ENCODE measurements around the gene ZNF609. TPM values are rescaled to one million over a fixed set of nuclear protein-coding genes. Genes with fewer than 3 reads are reported as not detected.
A peak's percentile ranks its signal among the peaks of the same experiment; 100 is the strongest.

Gene ZNF609
- total RNA-seq, 6 experiments from 2014 or later: 19.7 to 22.1 (median 20.4) TPM

DNA sequence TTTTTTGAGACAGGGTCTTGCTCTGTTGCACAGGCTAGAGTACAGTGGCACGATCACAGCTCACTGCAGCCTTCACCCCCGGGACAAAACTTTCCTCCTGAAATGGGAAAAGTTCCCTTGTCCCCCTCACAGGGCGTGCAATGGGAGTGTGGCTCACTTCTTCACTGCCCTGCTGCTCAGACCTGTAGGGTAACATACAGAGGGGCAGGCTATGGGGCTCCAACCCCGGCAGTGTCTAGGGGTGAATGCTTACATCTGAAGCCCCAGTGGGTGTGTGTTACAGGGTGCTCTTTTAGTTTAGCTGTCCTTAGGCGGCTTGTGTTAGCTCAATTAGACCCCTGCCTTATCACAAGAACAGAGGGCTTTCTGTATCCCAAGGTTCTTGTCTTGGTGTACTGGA is 157.8 kb downstream of the ZNF609 start:
- no peak for DNase-seq
- peaks cover 3% of the 10 kb centered on the region for H3K27me3 Mint-ChIP-seq (ENCODE audit: insufficient read depth)
- peaks cover 44% of the 10 kb centered on the region for H3K4me1 Mint-ChIP-seq (ENCODE audit: low read depth)
- H3K36me3 Mint-ChIP-seq (ENCODE audit: low read depth): peaks cover 6% of the 10 kb centered on the region; the same call in 1 of the 2 replicates
- H3K27ac Mint-ChIP-seq: no peak overlapping the region
- TF ChIP-seq, protein P1, sequence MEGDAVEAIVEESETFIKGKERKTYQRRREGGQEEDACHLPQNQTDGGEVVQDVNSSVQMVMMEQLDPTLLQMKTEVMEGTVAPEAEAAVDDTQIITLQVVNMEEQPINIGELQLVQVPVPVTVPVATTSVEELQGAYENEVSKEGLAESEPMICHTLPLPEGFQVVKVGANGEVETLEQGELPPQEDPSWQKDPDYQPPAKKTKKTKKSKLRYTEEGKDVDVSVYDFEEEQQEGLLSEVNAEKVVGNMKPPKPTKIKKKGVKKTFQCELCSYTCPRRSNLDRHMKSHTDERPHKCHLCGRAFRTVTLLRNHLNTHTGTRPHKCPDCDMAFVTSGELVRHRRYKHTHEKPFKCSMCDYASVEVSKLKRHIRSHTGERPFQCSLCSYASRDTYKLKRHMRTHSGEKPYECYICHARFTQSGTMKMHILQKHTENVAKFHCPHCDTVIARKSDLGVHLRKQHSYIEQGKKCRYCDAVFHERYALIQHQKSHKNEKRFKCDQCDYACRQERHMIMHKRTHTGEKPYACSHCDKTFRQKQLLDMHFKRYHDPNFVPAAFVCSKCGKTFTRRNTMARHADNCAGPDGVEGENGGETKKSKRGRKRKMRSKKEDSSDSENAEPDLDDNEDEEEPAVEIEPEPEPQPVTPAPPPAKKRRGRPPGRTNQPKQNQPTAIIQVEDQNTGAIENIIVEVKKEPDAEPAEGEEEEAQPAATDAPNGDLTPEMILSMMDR (IDR thresholded peaks at IDR 0.05): no peak
- no peaks in the 10 kb centered on the region for H3K9me3 Mint-ChIP-seq
- H3K4me3 Mint-ChIP-seq: no peak overlapping the region

DNA sequence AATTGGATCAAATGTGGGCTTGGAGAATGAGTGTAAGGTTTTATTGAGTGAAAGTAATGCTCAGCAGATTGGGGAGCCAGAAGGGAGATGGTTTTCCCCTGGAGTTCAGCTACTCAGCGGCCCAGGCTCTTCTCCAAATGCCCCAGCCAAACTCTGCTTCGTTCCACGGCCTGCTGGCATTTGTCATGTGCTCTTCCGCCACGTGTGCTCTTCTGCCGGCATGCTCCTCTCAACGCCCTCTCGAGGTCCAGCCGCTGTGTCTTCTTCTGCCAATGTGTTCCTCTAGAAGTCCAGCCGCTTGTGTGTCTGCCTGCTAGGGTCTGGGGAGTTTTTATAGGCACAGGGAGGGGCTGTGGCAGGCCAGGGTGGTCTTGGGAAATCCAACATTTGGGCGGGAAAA is 158.2 kb downstream of the ZNF609 start:
- H3K36me3 Mint-ChIP-seq (ENCODE audit: low read depth): peaks cover 10% of the 10 kb centered on the region; the same call in 1 of the 2 replicates
- peaks cover 3% of the 10 kb centered on the region for H3K27me3 Mint-ChIP-seq (ENCODE audit: insufficient read depth)
- H3K9me3 Mint-ChIP-seq: no peaks in the 10 kb centered on the region

DNA sequence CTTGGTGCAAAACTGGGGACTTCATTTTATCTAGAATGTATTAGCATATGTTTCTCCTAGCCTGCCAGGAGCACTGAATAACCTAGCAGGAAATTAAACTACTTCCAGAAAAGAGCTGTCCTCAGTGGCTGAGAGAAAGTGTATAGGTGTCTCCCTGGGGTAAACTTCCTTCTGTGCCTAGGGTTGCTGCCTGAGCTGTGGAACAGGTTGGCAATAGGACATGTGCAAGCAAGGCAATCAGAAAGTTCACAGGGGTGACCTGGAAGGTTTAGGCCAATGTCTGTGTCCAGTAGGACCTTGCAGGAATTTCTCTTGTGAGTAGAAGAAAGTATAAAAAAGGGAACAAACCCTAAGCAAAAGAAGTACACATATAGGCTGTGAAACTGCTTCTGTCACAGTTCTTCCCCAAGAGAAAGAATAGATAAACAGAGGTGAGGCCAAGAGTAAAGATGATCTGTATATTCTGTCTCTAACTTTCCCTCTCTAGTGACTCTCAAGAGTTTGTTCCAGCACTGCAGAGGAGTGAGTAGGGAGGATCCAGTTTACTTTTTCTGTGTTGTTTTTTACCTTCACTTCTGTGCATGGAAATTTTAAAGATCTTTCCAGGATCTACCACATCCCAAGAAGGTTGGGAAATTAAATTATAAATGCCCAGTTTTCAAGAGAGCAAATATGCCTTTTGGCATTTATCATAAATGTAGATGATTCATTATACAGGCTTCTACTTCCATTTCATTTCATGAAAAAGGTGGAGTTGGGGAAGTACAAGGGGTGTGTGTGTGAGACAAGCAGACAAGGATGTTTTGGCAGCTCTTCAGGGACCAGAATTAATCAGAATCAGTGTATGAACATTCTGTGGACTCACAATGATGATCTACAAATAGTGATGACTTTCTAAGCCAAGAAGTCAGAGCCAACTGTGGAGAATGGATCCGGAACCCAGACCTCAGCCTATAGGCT is 159.8 kb downstream of the ZNF609 start:
- TF ChIP-seq, protein P1 (IDR thresholded peaks at IDR 0.05): no peak
- peaks cover 58% of the 10 kb centered on the region for H3K4me1 Mint-ChIP-seq (ENCODE audit: low read depth)
- peak overlapping the region; percentile 44 for H3K4me3 Mint-ChIP-seq
- H3K27me3 Mint-ChIP-seq (ENCODE audit: insufficient read depth): peaks cover 3% of the 10 kb centered on the region
- DNase-seq: peak; percentile 52
- H3K27ac Mint-ChIP-seq: peak overlapping the region; percentile 79
- peaks cover 17% of the 10 kb centered on the region; the same call in 1 of the 2 replicates for H3K36me3 Mint-ChIP-seq (ENCODE audit: low read depth)
- no peaks in the 10 kb centered on the region for H3K9me3 Mint-ChIP-seq

More for the DNA sequence above, 158.2 kb downstream of the ZNF609 start:
- DNase-seq: no peak
- Mint-ChIP-seq H3K4me3 (no peak overlapping the region), H3K4me1 (ENCODE audit: low read depth) (peaks cover 48% of the 10 kb centered on the region), H3K27ac (no peak overlapping the region)
- TF ChIP-seq, protein P1 (IDR thresholded peaks at IDR 0.05): no peak

DNA sequence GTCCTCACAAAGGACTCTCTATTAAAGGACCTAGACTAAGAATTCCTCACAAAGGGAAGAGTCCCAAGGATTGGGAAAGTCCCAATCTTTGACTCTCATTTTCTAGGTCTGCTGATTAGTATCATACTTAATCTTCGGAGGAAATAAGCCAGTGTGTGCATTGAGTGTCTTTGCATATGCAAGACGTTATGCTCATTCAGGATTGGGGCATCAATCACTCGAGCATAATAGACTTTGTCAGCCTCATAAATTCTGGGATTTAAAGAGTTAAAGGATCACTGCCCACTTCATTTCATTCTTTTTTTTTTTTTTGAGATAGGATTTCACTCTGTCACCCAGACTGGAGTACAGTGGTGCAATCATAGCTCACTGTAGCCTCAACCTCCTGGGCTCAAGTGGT is 160.7 kb downstream of the ZNF609 start:
- no peaks in the 10 kb centered on the region for H3K9me3 Mint-ChIP-seq
- TF ChIP-seq, protein P1 (IDR thresholded peaks at IDR 0.05): no peak
- peaks cover 19% of the 10 kb centered on the region; the same call in 1 of the 2 replicates for H3K36me3 Mint-ChIP-seq (ENCODE audit: low read depth)
- peaks cover 3% of the 10 kb centered on the region for H3K27me3 Mint-ChIP-seq (ENCODE audit: insufficient read depth)
- no peak overlapping the region for H3K4me3 Mint-ChIP-seq
- DNase-seq: no peak
- H3K4me1 Mint-ChIP-seq (ENCODE audit: low read depth): peaks cover 58% of the 10 kb centered on the region
- no peak overlapping the region; the same call in 1 of the 2 replicates for H3K27ac Mint-ChIP-seq

DNA sequence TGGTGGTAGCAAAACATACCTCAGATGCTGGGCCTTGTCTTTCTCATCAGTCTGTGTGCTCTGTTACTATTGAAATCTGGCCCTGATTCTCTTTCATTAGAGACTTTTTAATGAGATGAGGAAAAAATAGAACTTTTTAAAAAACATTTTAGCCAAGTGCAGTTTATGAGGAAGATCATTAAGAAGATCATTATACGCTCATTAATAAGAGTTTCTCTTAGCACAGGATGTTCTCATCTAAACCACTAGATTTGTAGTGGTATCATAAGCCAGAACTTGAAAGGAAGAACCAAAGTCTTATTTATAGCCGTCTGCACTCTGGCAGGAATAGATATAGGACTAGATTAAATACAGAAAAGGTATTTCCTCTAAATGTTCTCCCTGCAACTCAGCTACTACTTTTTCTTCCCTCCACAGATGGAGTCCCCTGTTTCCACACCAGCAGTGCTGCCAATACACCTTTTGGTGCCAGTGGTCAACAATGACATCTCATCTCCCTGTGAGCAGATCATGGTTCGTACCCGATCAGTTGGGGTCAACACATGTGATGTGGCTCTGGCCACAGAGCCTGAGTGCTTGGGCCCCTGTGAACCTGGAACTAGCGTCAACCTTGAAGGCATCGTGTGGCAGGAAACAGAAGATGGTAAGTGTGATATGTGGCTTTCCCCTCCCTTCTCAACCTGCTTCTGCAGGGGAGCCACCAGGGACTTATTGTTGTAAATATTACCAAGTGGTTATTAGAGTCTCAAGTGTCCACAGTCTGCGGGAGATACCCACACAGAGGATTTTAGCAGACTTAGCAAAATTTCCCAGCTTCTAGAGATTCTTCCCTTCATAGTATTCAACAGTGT is 162.3 kb downstream of the ZNF609 start:
- Mint-ChIP-seq H3K9me3 (no peaks in the 10 kb centered on the region), H3K27me3 (ENCODE audit: insufficient read depth) (peaks cover 3% of the 10 kb centered on the region), H3K4me1 (ENCODE audit: low read depth) (peaks cover 58% of the 10 kb centered on the region), H3K4me3 (no peak overlapping the region), H3K36me3 (ENCODE audit: low read depth) (peaks cover 24% of the 10 kb centered on the region; the same call in 1 of the 2 replicates), H3K27ac (peak overlapping the region; percentile 46; the same call in 1 of the 2 replicates)
- DNase-seq: no peak
- TF ChIP-seq, protein P1 (IDR thresholded peaks at IDR 0.05): no peak

All from HFFc6 (cell line).